Activated CD8-positive, alpha-beta memory T cell treated with anti-CD3 and anti-CD28 coated beads for 48 hours (primary cell): Measurements from ENCODE around the gene ADH1C.
"Not testable (repeated sequence)": the region's sequence is repeated elsewhere in the genome, so short reads cannot be mapped to it uniquely, and the experiment has no call there.

ENCODE experiments used
- DNase-seq, 3 experiments: peaks; one replicate each; pipeline ENCODE4 v3.0.0-alpha.2; 2020; ENCODE audit warnings: low read depth in 2 of 3, low spot score in 2 of 3

The ADH1C gene

GRCh38 chr4:99352602-99353537 is at the start of gene ADH1C:
Gene ADH1C (minus strand): TSS chr4:99352746. CDS start chr4:99352675, 71 bp downstream.
- no peak for DNase-seq

- no peak for DNase-seq
Measured at GRCh38 chr4:99400831-99401230, 48.3 kb upstream of the ADH1C start.

- no peak for DNase-seq
Measured at GRCh38 chr4:99399017-99399416, 46.5 kb upstream of the ADH1C start.

- DNase-seq = no peak
Measured at GRCh38 chr4:99395595-99396364, 43.2 kb upstream of the ADH1C start.

- no peak for DNase-seq
Measured at GRCh38 chr4:99394896-99395295, 42.4 kb upstream of the ADH1C start.

- no peak for DNase-seq
Measured at GRCh38 chr4:99390055-99390454, 37.5 kb upstream of the ADH1C start.

- DNase-seq = no peak
Measured at GRCh38 chr4:99389606-99390005, 37.1 kb upstream of the ADH1C start.

GRCh38 chr4:99383833-99384392 is 31.4 kb upstream of the ADH1C start:
- no peak for DNase-seq

- no peak for DNase-seq
Measured at GRCh38 chr4:99383399-99383798, 30.9 kb upstream of the ADH1C start.

- DNase-seq = no peak
Measured at GRCh38 chr4:99382745-99383360, 30.3 kb upstream of the ADH1C start.

GRCh38 chr4:99381588-99382175 is 29.1 kb upstream of the ADH1C start:
- DNase-seq = no peak

GRCh38 chr4:99379571-99379970 is 27.0 kb upstream of the ADH1C start:
- no peak for DNase-seq

GRCh38 chr4:99378876-99379275 is 26.3 kb upstream of the ADH1C start:
- DNase-seq = no peak

- DNase-seq = not testable (repeated sequence)
Measured at GRCh38 chr4:99377341-99377740, 24.8 kb upstream of the ADH1C start.

GRCh38 chr4:99372464-99372863 is 19.9 kb upstream of the ADH1C start:
- DNase-seq = not testable (repeated sequence)

- DNase-seq = not testable (repeated sequence)
Measured at GRCh38 chr4:99367817-99368216, 15.3 kb upstream of the ADH1C start.

GRCh38 chr4:99366491-99366890 is 13.9 kb upstream of the ADH1C start:
- DNase-seq = no peak

- DNase-seq = no peak
Measured at GRCh38 chr4:99362768-99363167, 10.2 kb upstream of the ADH1C start.

GRCh38 chr4:99361899-99362275 is 9.3 kb upstream of the ADH1C start:
- DNase-seq = no peak

GRCh38 chr4:99361268-99361898 is 8.8 kb upstream of the ADH1C start:
- DNase-seq = no peak
